Activated CD8-positive, alpha-beta memory T cell treated with anti-CD3 and anti-CD28 coated beads for 4 hours (primary cell): ENCODE results near the gene SNX13.
"Not testable (repeated sequence)": the region's sequence is repeated elsewhere in the genome, so short reads cannot be mapped to it uniquely, and the experiment has no call there.

ENCODE experiments used
- DNase-seq, 2 donors: peaks; one replicate each; pipeline ENCODE4 v3.0.0-alpha.2; 2020; ENCODE audit warnings: low read depth in 2 of 2

Gene SNX13

DNA sequence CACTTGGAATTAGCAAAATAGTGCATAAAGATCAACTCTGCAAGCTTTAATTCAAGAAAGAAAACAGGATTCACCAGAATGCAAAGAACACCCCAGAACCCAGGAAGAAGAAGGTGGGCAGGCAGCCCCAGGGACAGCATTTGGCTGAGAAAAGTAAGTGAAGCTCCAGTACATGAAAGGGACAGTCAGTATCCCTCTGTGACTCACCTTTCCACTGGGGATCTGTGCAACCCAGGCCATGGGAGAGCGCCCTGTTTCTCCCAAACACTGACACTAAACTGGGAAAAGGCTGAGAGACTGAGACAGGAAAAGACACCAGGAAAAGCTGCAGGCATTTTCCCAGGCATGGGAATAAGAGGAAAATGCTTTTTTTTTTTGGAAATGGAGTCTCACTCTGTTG, 28.2 kb downstream of the SNX13 start:
- DNase-seq, result no peak

- DNase-seq, result no peak
Observed at GRCh38 chr7:17910377-17910776, 29.9 kb downstream of the SNX13 start.

DNA sequence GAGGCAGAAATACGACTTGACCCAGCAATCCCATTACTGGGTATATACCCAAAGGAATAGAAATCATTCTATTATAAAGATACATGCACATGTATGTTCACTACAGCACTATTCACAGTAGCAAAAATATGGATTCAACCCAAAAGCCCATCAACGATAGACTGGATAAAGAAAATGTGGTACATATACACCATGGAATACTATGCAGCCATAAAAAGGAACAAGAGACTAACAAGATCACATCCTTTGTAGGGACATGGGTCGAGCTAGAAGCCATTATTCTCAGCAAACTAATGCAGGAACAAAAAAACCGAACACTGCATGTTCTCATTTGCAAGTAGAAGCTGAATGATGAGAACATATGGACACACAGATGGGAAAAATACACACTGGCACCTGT, 31.0 kb downstream of the SNX13 start:
- DNase-seq, result not testable (repeated sequence)

GRCh38 chr7:17907014-17907413, 33.3 kb downstream of the SNX13 start:
- DNase-seq, result no peak

- no peak for DNase-seq
Observed at GRCh38 chr7:17903337-17903736, 37.0 kb downstream of the SNX13 start.

DNA sequence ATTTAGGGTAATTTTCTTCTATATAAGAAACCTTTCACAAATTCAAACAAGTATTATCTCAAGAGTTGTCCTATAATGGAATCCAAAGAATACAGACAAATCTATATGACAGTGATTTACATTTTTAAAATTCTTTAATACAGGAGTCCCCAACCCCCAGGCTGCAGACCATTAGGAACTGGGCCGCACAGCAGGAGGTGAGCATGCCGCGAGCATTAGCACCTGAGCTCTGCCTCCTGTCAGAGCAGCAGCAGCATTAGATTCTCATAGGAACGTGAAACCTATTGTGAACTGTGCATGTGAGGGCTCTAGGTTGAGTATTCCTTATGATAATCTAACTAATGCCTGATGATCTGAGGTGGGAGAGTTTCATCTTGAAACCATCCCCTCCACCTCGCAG, 37.7 kb downstream of the SNX13 start:
- no peak for DNase-seq

GRCh38 chr7:17900464-17900863, 39.8 kb downstream of the SNX13 start:
- no peak for DNase-seq

GRCh38 chr7:17898111-17898510, 42.2 kb downstream of the SNX13 start:
- no peak for DNase-seq

GRCh38 chr7:17887286-17887685, 53.0 kb downstream of the SNX13 start:
- no peak for DNase-seq

GRCh38 chr7:17882685-17883084, 57.6 kb downstream of the SNX13 start:
- no peak for DNase-seq

GRCh38 chr7:17879075-17879661, 61.1 kb downstream of the SNX13 start:
- DNase-seq, result no peak

DNA sequence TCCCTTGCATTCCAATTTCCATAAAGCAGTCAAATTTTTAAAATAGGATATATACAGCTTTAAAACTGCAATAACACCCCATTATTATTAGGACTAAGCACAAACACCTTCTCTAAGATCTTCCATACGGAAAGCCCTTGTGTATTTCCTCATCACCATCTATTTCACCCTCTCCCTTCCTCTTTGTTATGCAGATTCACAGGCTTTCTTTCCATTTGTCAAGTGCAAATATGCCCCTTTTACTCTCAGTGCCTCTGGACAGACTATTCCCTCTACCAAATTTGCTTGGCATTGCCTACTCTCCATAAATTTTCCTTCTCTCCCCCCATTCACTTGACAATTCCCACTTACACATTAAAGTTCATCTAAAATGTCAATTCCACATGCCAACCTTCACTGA, 61.7 kb downstream of the SNX13 start:
- DNase-seq, result no peak

GRCh38 chr7:17871815-17872533, 68.3 kb downstream of the SNX13 start:
- DNase-seq, result no peak

- DNase-seq, result no peak
Observed at GRCh38 chr7:17870406-17870805, 69.9 kb downstream of the SNX13 start.

DNA sequence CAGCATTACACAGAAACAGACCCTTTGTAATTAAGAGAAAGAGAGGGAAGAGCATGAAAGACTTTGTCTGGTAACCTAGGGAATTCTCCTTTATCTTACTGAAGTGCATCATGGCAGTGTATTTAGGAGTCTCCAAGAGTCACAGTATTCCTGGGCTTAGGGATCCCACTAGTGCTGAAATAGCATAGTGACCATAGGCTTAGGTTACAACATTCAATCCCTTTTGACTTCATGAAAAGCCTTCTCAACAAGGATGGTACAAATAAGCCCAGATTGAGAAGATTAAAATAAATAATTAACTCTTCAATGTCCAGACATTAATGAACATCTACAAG, 76.5 kb downstream of the SNX13 start:
- DNase-seq, result no peak

GRCh38 chr7:17863095-17863808, 77.0 kb downstream of the SNX13 start:
- DNase-seq, result no peak

DNA sequence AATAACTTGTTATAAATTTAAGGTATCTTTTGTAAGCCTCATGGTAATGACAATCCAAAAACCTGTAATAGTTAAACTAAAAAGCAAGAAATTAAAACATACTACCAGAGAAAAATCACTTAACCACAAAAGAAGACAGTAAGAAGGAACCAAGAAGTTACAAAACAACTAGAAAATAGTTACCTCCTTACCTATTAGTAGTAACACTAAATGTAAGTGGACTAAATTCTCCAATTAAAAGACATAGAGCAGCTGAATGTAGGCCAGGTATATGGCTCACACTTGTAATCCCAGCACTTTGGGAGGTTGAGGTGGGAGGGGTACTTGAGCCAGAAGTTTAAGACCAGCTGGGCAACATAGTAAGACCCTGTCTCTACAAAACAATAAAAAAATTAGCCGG, 84.0 kb downstream of the SNX13 start:
- DNase-seq, result no peak

GRCh38 chr7:17855202-17855601, 85.1 kb downstream of the SNX13 start:
- DNase-seq, result no peak

- DNase-seq, result no peak
Observed at GRCh38 chr7:17854261-17855047, 85.8 kb downstream of the SNX13 start.

GRCh38 chr7:17852361-17852760, 87.9 kb downstream of the SNX13 start:
- DNase-seq, result no peak

GRCh38 chr7:17849504-17849903, 90.8 kb downstream of the SNX13 start:
- DNase-seq, result no peak

DNA sequence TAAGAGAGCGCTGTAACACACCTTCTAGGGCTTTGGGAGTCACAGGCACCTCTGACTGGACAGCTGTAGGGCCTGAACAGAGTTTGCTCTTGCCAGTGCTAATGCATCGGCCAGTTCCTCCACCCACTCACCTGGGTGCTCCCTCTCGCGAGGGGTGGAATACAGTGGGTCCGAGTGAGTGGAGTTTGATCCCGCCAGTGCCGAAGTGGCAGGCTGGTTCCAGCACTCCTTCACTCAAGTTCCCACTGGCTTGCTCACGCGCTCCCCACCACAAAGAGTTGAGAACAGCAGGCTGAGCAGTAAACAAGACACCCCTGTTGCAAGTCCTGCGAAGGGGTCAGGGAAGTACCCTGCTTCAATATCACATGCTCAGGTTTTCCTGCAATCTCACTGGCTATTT, 91.8 kb downstream of the SNX13 start:
- no peak for DNase-seq

DNA sequence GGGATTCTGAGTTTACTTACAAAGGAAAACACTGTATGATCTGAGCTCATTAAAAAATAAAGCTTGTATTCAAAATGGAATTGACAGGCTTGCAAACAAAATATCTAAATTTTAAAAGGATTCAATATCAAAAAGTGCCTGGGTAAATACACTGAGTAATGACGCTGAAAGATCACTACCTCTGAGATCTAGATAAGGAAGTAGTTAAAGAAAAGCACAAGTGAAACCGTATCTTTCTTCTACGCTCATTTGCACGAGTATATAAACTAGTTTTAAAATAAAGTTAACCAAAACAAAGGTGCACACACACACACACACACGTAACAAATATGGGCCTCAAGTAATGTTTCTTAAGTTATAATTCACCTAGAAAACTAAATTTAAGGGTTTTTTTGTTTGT, 93.4 kb downstream of the SNX13 start:
- no peak for DNase-seq
